H9 (cell line): ENCODE data around the gene DNAH1. TPM values are rescaled to one million over a fixed set of nuclear protein-coding genes. Genes with fewer than 3 reads are reported as not detected.

Source experiments
- DNase-seq: peaks from one replicate; pipeline ENCODE4 v3.0.0-alpha.2; 2017
- H2AFZ ChIP-seq: one replicate; pipeline ENCODE4 v1.6.1; 2013; ENCODE audit warnings: mild to moderate bottlenecking, low read length, control low read depth, moderate library complexity
- H2AK5ac ChIP-seq: 2 replicates; pipeline ENCODE4 v1.6.1; 2013; ENCODE audit warnings: low read length, control low read depth, mixed read lengths; ENCODE audit not compliant: insufficient read length
- H2BK120ac ChIP-seq: one replicate; pipeline ENCODE4 v1.6.1; 2013; ENCODE audit warnings: low read depth, mild to moderate bottlenecking, low read length, control low read depth, inconsistent platforms; ENCODE audit not compliant: poor library complexity, severe bottlenecking
- H2BK12ac ChIP-seq: 2 replicates; pipeline ENCODE4 v1.6.1; 2013; ENCODE audit warnings: low read length, control low read depth, mixed read lengths, low read depth; ENCODE audit not compliant: insufficient read length
- H2BK15ac ChIP-seq: 2 replicates; pipeline ENCODE4 v1.6.1; 2013; ENCODE audit warnings: low read depth, low read length, control low read depth
- H2BK20ac ChIP-seq: one replicate; pipeline ENCODE4 v1.6.1; 2013; ENCODE audit warnings: low read depth, mild to moderate bottlenecking, low read length, control low read depth, inconsistent platforms; ENCODE audit not compliant: poor library complexity, severe bottlenecking
- H2BK5ac ChIP-seq: 2 replicates; pipeline ENCODE4 v1.6.1; 2013; ENCODE audit warnings: low read length, control low read depth, mixed read lengths; ENCODE audit not compliant: insufficient read length
- H3K14ac ChIP-seq: 2 replicates; pipeline ENCODE4 v1.6.1; 2013; ENCODE audit warnings: low read length, control low read depth; ENCODE audit not compliant: insufficient read depth
- H3K18ac ChIP-seq: 2 replicates; pipeline ENCODE4 v1.6.1; 2013; ENCODE audit warnings: low read depth, mild to moderate bottlenecking, mixed read lengths, low read length, control low read depth; ENCODE audit not compliant: insufficient read length
- H3K23ac ChIP-seq: 2 replicates; pipeline ENCODE4 v1.6.1; 2013; ENCODE audit warnings: low read length, control low read depth, mixed read lengths, low read depth; ENCODE audit not compliant: insufficient read length
- H3K23me2 ChIP-seq: 2 replicates; pipeline ENCODE4 v1.6.1; 2013; ENCODE audit warnings: low read depth, mild to moderate bottlenecking, mixed read lengths, low read length, control low read depth; ENCODE audit not compliant: insufficient read length, poor library complexity, severe bottlenecking
- H3K27ac ChIP-seq: 2 replicates; pipeline ENCODE4 v1.5.1; 2013; ENCODE audit warnings: low read length, control low read depth, mixed read lengths, low read depth; ENCODE audit not compliant: insufficient read length
- H3K27me3 ChIP-seq: 2 replicates; pipeline ENCODE4 v1.6.1; 2013; ENCODE audit warnings: low read length, control low read depth, inconsistent platforms; ENCODE audit not compliant: insufficient read depth
- H3K4ac ChIP-seq: 2 replicates; pipeline ENCODE4 v1.6.1; 2013; ENCODE audit warnings: low read depth, mild to moderate bottlenecking, control low read depth, inconsistent platforms, low read length, moderate library complexity
- H3K4me1 ChIP-seq: 2 replicates; pipeline ENCODE4 v1.6.1; 2013; ENCODE audit warnings: low read length, control low read depth, inconsistent platforms; ENCODE audit not compliant: insufficient read depth
- H3K4me2 ChIP-seq: 2 replicates; pipeline ENCODE4 v1.6.1; 2013; ENCODE audit warnings: low read length, control low read depth, mixed read lengths; ENCODE audit not compliant: insufficient read length, insufficient read depth
- H3K56ac ChIP-seq: 2 replicates; pipeline ENCODE4 v1.6.1; 2013; ENCODE audit warnings: low read depth, mild to moderate bottlenecking, mixed read lengths, low read length, control low read depth; ENCODE audit not compliant: insufficient read length
- H3K79me1 ChIP-seq: 2 replicates; pipeline ENCODE4 v1.6.1; 2013; ENCODE audit warnings: low read depth, mild to moderate bottlenecking, moderate library complexity, low read length, control low read depth, inconsistent platforms; ENCODE audit not compliant: insufficient read depth, poor library complexity, severe bottlenecking
- H3K79me2 ChIP-seq: 2 replicates; pipeline ENCODE4 v1.6.1; 2013; ENCODE audit warnings: low read length, control low read depth, inconsistent platforms; ENCODE audit not compliant: insufficient read depth
- H3K9ac ChIP-seq: 2 replicates; pipeline ENCODE4 v1.6.1; 2013; ENCODE audit warnings: low read length, control low read depth, mixed read lengths; ENCODE audit not compliant: insufficient read length; ENCODE audit errors: extremely low read depth
- H3K9me3 ChIP-seq: one replicate; pipeline ENCODE4 v1.6.1; 2013; ENCODE audit warnings: low read depth, low read length, inconsistent platforms; ENCODE audit not compliant: control insufficient read depth
- H3T11ph ChIP-seq: one replicate; pipeline ENCODE4 v1.6.1; 2013; ENCODE audit warnings: mild to moderate bottlenecking, low read length, control low read depth, inconsistent platforms
- H4K20me1 ChIP-seq: one replicate; pipeline ENCODE4 v1.6.1; 2013; ENCODE audit not compliant: control insufficient read depth, insufficient read length, insufficient read depth
- H4K5ac ChIP-seq: 2 replicates; pipeline ENCODE4 v1.6.1; 2013; ENCODE audit warnings: low read depth, mild to moderate bottlenecking, mixed read lengths, low read length, control low read depth; ENCODE audit not compliant: insufficient read length
- H4K8ac ChIP-seq: replicated peaks from 2 replicates; pipeline ENCODE4 v1.6.1; 2013; ENCODE audit warnings: low read length, control low read depth, mixed read lengths, low read depth; ENCODE audit not compliant: insufficient read length
- H4K91ac ChIP-seq: 2 replicates; pipeline ENCODE4 v1.6.1; 2013; ENCODE audit warnings: low read depth, mild to moderate bottlenecking, moderate library complexity, mixed read lengths, low read length, control low read depth; ENCODE audit not compliant: insufficient read length
- H3K27ac Mint-ChIP-seq, 3 experiments: 2 replicates in 2 of 3; 3 replicates in 1 of 3; pipeline ENCODE4 v1.8.0; 2020 to 2021; ENCODE audit warnings: mixed read lengths in 3 of 3, mild to moderate bottlenecking in 1 of 3, moderate library complexity in 1 of 3
- H3K27me3 Mint-ChIP-seq: 2 replicates; pipeline ENCODE4 v1.8.0; 2021; ENCODE audit warnings: low read depth, mild to moderate bottlenecking, moderate library complexity, mixed read lengths
- H3K36me3 Mint-ChIP-seq, 3 experiments: 2 replicates in 2 of 3; 3 replicates in 1 of 3; pipeline ENCODE4 v1.8.0; 2020 to 2021; ENCODE audit warnings: low read depth in 3 of 3, mixed read lengths in 3 of 3; ENCODE audit not compliant: insufficient read depth in 1 of 3
- H3K4me1 Mint-ChIP-seq, 2 experiments: 2 replicates each; pipeline ENCODE4 v1.8.0; 2020; ENCODE audit warnings: mixed read lengths in 2 of 2
- H3K4me3 Mint-ChIP-seq, 2 experiments: 2 replicates in 1 of 2; 3 replicates in 1 of 2; pipeline ENCODE4 v1.8.0; 2020 to 2021; ENCODE audit warnings: mild to moderate bottlenecking in 2 of 2, mixed read lengths in 2 of 2, moderate library complexity in 1 of 2
- H3K9me3 Mint-ChIP-seq, 2 experiments: 2 replicates in 1 of 2; 3 replicates in 1 of 2; pipeline ENCODE4 v1.8.0; 2020; ENCODE audit warnings: mild to moderate bottlenecking in 2 of 2, mixed read lengths in 2 of 2, moderate library complexity in 1 of 2
- CTCF ChIP-seq: fragments of 200-600 bp; sonication (generic); conservative IDR thresholded peaks from 3 replicates; pipeline ENCODE4 v1.8.0; 2021; ENCODE audit warnings: antibody characterized with exemption, mild to moderate bottlenecking
- WGBS: extraction: QIAGEN DNeasy Blood & Tissue Kit; methylation state at CpG from one replicate; pipeline ENCODE4 v1.1.7; 2013; ENCODE audit warnings: missing lambda C conversion rate, low lambda C conversion rate, mixed read lengths; ENCODE audit not compliant: insufficient read length; ENCODE audit errors: extremely low coverage; 5-methylcytosine and 5-hydroxymethylcytosine counted together
- total RNA-seq: library from RNA; stranded (reverse); gene quantifications from 2 replicates; pipeline ENCODE4 v1.2.1, GENCODE V29; 2021

The DNAH1 gene
- total RNA-seq, 1 experiment from 2014 or later, result 2.0 TPM

- H3K79me2 ChIP-seq, result no peaks in the 10 kb centered on the region
- no peak overlapping the region for H2AFZ ChIP-seq
- Mint-ChIP-seq H3K36me3 (no peaks in the 10 kb centered on the region), H3K4me1 (peaks cover 10 to 11% of the 10 kb centered on the region in 2 experiments), H3K9me3 (no peaks in the 10 kb centered on the region), H3K27me3 (peaks cover 8% of the 10 kb centered on the region), H3K4me3 (no peak overlapping the region), H3K27ac (no peak overlapping the region)
- TF ChIP-seq CTCF, result no peak
- no peaks in the 10 kb centered on the region for H3K27me3 ChIP-seq
- H2AK5ac ChIP-seq, result no peak overlapping the region
- H4K5ac ChIP-seq, result no peak overlapping the region
- no peak overlapping the region for H3K56ac ChIP-seq
- H4K8ac ChIP-seq, result no peak overlapping the region
- no peak overlapping the region for H2BK5ac ChIP-seq
- H3K18ac ChIP-seq, result no peak overlapping the region
- no peaks in the 10 kb centered on the region for H3K9me3 ChIP-seq
- no peak overlapping the region for H2BK20ac ChIP-seq
- WGBS, result no CpG with 5 or more reads among the region's 14 CpGs
- DNase-seq, result no peak
- H3K14ac ChIP-seq, result no peak overlapping the region
- no peak overlapping the region for H3T11ph ChIP-seq
- no peak overlapping the region for H2BK120ac ChIP-seq
- no peak overlapping the region for H3K27ac ChIP-seq
- H3K4ac ChIP-seq, result no peak overlapping the region
- no peak overlapping the region for H2BK12ac ChIP-seq
- no peaks in the 10 kb centered on the region for H3K79me1 ChIP-seq
- H3K23me2 ChIP-seq, result no peaks in the 10 kb centered on the region
- H2BK15ac ChIP-seq, result no peak overlapping the region
- no peak overlapping the region for H4K91ac ChIP-seq
- no peak overlapping the region for H3K9ac ChIP-seq
- no peaks in the 10 kb centered on the region for H3K4me1 ChIP-seq
- no peak overlapping the region for H3K23ac ChIP-seq
- H4K20me1 ChIP-seq, result no peaks in the 10 kb centered on the region
- H3K4me2 ChIP-seq, result no peak overlapping the region
Observed at GRCh38 chr3:52383446-52383845, 67.3 kb downstream of the DNAH1 start.
